HG03135 (cell line): ENCODE measurements around the gene AP3S2.
A peak's percentile ranks its signal among the peaks of the same experiment; 100 is the strongest.
"Not testable (repeated sequence)": the region's sequence is repeated elsewhere in the genome, so short reads cannot be mapped to it uniquely, and the experiment has no call there.

Source experiments
- ATAC-seq: cut with Tn5 transposase; IDR thresholded peaks from one replicate; pipeline ENCODE4 v1.9.1; 2021; ENCODE audit warnings: mild to moderate bottlenecking, moderate library complexity; ENCODE audit not compliant: unreplicated experiment

AP3S2 gene

GRCh38 chr15:89869490-89869889, 24.3 kb downstream of the AP3S2 start:
- not testable (repeated sequence) for ATAC-seq

GRCh38 chr15:89864958-89865739, 28.6 kb downstream of the AP3S2 start:
- ATAC-seq = no peak

- ATAC-seq = no peak
Observed at GRCh38 chr15:89863918-89864317, 29.9 kb downstream of the AP3S2 start.

GRCh38 chr15:89860891-89861290, 32.9 kb downstream of the AP3S2 start:
- no peak for ATAC-seq

- ATAC-seq = no peak
Observed at GRCh38 chr15:89860431-89860830, 33.4 kb downstream of the AP3S2 start.

GRCh38 chr15:89858661-89859458, 34.9 kb downstream of the AP3S2 start:
- no peak for ATAC-seq

- no peak for ATAC-seq
Observed at GRCh38 chr15:89857673-89858072, 36.1 kb downstream of the AP3S2 start.

GRCh38 chr15:89855948-89856347, 37.8 kb downstream of the AP3S2 start:
- no peak for ATAC-seq

- ATAC-seq = not testable (repeated sequence)
Observed at GRCh38 chr15:89854863-89855262, 38.9 kb downstream of the AP3S2 start.

- no peak for ATAC-seq
Observed at GRCh38 chr15:89852342-89852995, 41.3 kb downstream of the AP3S2 start.

- peak; percentile 55 for ATAC-seq
Observed at GRCh38 chr15:89851673-89852341, 42.0 kb downstream of the AP3S2 start.

- no peak for ATAC-seq
Observed at GRCh38 chr15:89848970-89849292, 44.9 kb downstream of the AP3S2 start.

- ATAC-seq = no peak
Observed at GRCh38 chr15:89847101-89847500, 46.7 kb downstream of the AP3S2 start.

GRCh38 chr15:89845305-89845893, 48.4 kb downstream of the AP3S2 start:
- no peak for ATAC-seq

- ATAC-seq = no peak
Observed at GRCh38 chr15:89841962-89842361, 51.8 kb downstream of the AP3S2 start.

GRCh38 chr15:89841306-89841705, 52.5 kb downstream of the AP3S2 start:
- ATAC-seq = no peak

- no peak for ATAC-seq
Observed at GRCh38 chr15:89839167-89839810, 54.5 kb downstream of the AP3S2 start.

GRCh38 chr15:89837830-89838178, 56.0 kb downstream of the AP3S2 start:
- ATAC-seq = no peak

GRCh38 chr15:89837134-89837829, 56.5 kb downstream of the AP3S2 start:
- ATAC-seq = no peak
